HepG2 (cell line): Measurements from ENCODE around the gene ADORA3.

Source experiments
- FOXC1 ChIP-seq: sonication (generic); formaldehyde crosslinking; IDR thresholded peaks from 2 replicates; pipeline ENCODE4 v1.8.0; 2022; ENCODE audit warnings: mild to moderate bottlenecking, missing genetic modification reagents, borderline replicate concordance
- MXD4 ChIP-seq: IDR thresholded peaks from 2 replicates; pipeline ENCODE4 v1.6.1; 2016; ENCODE audit warnings: mild to moderate bottlenecking, missing biosample characterization, missing genetic modification reagents
- PAF1 ChIP-seq: IDR thresholded peaks from 2 replicates; pipeline ENCODE4 v1.6.1; 2016; ENCODE audit warnings: missing genetic modification reagents, missing compliant biosample characterization
- POLR2AphosphoS5 ChIP-seq: IDR thresholded peaks from 2 replicates; pipeline ENCODE4 v1.6.1; 2012; ENCODE audit warnings: low read depth, low read length
- REPIN1 ChIP-seq: sonication (generic); formaldehyde crosslinking; IDR thresholded peaks from 2 replicates; pipeline ENCODE4 v1.8.0; 2022; ENCODE audit warnings: missing genetic modification reagents, low read depth, mild to moderate bottlenecking, borderline replicate concordance
- ZNF430 ChIP-seq: sonication (generic); formaldehyde crosslinking; IDR thresholded peaks from 2 replicates; pipeline ENCODE4 v1.9.0; 2021; ENCODE audit warnings: mild to moderate bottlenecking, missing genetic modification reagents
- ZNF446 ChIP-seq: sonication (generic); formaldehyde crosslinking; IDR thresholded peaks from 2 replicates; pipeline ENCODE4 v1.5.0; 2020; ENCODE audit warnings: mild to moderate bottlenecking, missing genetic modification reagents
- TF ChIP-seq, protein P1 (sequence below): sonication (generic); formaldehyde crosslinking; IDR thresholded peaks from 2 replicates; pipeline ENCODE4 v1.5.0; 2020; ENCODE audit warnings: mild to moderate bottlenecking, missing genetic modification reagents, moderate library complexity
- TF ChIP-seq, protein P2 (sequence below): sonication (generic); formaldehyde crosslinking; IDR thresholded peaks from 2 replicates; pipeline ENCODE4 v1.4.0; 2020; ENCODE audit warnings: missing genetic modification reagents
- TF ChIP-seq, protein P3 (sequence below): IDR thresholded peaks from 2 replicates; pipeline ENCODE4 v1.6.1; 2016; ENCODE audit warnings: low read depth, missing genetic modification reagents, missing compliant biosample characterization

DNA sequence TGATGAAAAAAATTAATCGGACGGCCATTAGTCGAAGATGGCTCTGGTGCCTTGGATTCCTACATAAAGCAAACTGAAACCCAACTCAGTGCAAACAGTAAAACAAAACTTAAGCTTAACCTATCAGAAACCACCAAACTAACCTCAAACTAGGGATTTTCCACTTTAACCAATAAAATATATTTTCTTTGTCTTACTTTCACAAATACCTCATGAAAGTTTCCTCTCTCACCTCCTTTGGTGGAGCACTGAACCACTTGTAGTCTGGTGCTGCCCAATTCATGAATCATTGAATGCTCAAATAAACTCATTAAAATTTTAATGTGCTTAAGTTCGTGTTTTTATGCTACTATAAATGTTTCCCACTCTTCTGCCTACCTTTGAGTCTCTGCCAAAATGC is 7.0 kb downstream of the ADORA3 start:
- TF ChIP-seq POLR2AphosphoS5 (no peak), MXD4 (CRISPR knock-in tag) (no peak), PAF1 (CRISPR knock-in tag) (no peak), FOXC1 (CRISPR knock-in tag) (no peak), ZNF446 (CRISPR knock-in tag) (no peak), REPIN1 (no peak), ZNF430 (CRISPR knock-in tag) (no peak)
- TF ChIP-seq, protein P1, sequence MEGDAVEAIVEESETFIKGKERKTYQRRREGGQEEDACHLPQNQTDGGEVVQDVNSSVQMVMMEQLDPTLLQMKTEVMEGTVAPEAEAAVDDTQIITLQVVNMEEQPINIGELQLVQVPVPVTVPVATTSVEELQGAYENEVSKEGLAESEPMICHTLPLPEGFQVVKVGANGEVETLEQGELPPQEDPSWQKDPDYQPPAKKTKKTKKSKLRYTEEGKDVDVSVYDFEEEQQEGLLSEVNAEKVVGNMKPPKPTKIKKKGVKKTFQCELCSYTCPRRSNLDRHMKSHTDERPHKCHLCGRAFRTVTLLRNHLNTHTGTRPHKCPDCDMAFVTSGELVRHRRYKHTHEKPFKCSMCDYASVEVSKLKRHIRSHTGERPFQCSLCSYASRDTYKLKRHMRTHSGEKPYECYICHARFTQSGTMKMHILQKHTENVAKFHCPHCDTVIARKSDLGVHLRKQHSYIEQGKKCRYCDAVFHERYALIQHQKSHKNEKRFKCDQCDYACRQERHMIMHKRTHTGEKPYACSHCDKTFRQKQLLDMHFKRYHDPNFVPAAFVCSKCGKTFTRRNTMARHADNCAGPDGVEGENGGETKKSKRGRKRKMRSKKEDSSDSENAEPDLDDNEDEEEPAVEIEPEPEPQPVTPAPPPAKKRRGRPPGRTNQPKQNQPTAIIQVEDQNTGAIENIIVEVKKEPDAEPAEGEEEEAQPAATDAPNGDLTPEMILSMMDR = no peak
- TF ChIP-seq, protein P2, sequence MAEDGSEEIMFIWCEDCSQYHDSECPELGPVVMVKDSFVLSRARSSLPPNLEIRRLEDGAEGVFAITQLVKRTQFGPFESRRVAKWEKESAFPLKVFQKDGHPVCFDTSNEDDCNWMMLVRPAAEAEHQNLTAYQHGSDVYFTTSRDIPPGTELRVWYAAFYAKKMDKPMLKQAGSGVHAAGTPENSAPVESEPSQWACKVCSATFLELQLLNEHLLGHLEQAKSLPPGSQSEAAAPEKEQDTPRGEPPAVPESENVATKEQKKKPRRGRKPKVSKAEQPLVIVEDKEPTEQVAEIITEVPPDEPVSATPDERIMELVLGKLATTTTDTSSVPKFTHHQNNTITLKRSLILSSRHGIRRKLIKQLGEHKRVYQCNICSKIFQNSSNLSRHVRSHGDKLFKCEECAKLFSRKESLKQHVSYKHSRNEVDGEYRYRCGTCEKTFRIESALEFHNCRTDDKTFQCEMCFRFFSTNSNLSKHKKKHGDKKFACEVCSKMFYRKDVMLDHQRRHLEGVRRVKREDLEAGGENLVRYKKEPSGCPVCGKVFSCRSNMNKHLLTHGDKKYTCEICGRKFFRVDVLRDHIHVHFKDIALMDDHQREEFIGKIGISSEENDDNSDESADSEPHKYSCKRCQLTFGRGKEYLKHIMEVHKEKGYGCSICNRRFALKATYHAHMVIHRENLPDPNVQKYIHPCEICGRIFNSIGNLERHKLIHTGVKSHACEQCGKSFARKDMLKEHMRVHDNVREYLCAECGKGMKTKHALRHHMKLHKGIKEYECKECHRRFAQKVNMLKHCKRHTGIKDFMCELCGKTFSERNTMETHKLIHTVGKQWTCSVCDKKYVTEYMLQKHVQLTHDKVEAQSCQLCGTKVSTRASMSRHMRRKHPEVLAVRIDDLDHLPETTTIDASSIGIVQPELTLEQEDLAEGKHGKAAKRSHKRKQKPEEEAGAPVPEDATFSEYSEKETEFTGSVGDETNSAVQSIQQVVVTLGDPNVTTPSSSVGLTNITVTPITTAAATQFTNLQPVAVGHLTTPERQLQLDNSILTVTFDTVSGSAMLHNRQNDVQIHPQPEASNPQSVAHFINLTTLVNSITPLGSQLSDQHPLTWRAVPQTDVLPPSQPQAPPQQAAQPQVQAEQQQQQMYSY (CRISPR knock-in tag) = no peak
- TF ChIP-seq, protein P3, sequence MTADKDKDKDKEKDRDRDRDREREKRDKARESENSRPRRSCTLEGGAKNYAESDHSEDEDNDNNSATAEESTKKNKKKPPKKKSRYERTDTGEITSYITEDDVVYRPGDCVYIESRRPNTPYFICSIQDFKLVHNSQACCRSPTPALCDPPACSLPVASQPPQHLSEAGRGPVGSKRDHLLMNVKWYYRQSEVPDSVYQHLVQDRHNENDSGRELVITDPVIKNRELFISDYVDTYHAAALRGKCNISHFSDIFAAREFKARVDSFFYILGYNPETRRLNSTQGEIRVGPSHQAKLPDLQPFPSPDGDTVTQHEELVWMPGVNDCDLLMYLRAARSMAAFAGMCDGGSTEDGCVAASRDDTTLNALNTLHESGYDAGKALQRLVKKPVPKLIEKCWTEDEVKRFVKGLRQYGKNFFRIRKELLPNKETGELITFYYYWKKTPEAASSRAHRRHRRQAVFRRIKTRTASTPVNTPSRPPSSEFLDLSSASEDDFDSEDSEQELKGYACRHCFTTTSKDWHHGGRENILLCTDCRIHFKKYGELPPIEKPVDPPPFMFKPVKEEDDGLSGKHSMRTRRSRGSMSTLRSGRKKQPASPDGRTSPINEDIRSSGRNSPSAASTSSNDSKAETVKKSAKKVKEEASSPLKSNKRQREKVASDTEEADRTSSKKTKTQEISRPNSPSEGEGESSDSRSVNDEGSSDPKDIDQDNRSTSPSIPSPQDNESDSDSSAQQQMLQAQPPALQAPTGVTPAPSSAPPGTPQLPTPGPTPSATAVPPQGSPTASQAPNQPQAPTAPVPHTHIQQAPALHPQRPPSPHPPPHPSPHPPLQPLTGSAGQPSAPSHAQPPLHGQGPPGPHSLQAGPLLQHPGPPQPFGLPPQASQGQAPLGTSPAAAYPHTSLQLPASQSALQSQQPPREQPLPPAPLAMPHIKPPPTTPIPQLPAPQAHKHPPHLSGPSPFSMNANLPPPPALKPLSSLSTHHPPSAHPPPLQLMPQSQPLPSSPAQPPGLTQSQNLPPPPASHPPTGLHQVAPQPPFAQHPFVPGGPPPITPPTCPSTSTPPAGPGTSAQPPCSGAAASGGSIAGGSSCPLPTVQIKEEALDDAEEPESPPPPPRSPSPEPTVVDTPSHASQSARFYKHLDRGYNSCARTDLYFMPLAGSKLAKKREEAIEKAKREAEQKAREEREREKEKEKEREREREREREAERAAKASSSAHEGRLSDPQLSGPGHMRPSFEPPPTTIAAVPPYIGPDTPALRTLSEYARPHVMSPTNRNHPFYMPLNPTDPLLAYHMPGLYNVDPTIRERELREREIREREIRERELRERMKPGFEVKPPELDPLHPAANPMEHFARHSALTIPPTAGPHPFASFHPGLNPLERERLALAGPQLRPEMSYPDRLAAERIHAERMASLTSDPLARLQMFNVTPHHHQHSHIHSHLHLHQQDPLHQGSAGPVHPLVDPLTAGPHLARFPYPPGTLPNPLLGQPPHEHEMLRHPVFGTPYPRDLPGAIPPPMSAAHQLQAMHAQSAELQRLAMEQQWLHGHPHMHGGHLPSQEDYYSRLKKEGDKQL = no peak
